Progenitor cell of endocrine pancreas (in vitro differentiated cells): ENCODE results near the gene CTSH. TPM values are rescaled to one million over a fixed set of nuclear protein-coding genes. Genes with fewer than 3 reads are reported as not detected.

Experiments
- DNase-seq: peaks from one replicate; pipeline ENCODE4 v3.0.0; 2021; ENCODE audit warnings: low spot score; ENCODE audit not compliant: unreplicated experiment
- H3K27ac Mint-ChIP-seq: 2 replicates; pipeline ENCODE4 v1.8.0; 2021; ENCODE audit warnings: mild to moderate bottlenecking, moderate library complexity, mixed read lengths
- H3K27me3 Mint-ChIP-seq: 2 replicates; pipeline ENCODE4 v1.8.0; 2021; ENCODE audit warnings: mixed read lengths
- H3K36me3 Mint-ChIP-seq: 2 replicates; pipeline ENCODE4 v1.8.0; 2022; ENCODE audit warnings: mixed read lengths; ENCODE audit not compliant: insufficient read depth
- H3K4me1 Mint-ChIP-seq: 2 replicates; pipeline ENCODE4 v1.8.0; 2021; ENCODE audit warnings: low read depth, mixed read lengths
- H3K4me3 Mint-ChIP-seq: 2 replicates; pipeline ENCODE4 v1.8.0; 2021; ENCODE audit warnings: low read depth, mild to moderate bottlenecking, moderate library complexity, mixed read lengths
- H3K9me3 Mint-ChIP-seq: 2 replicates; pipeline ENCODE4 v1.8.0; 2021; ENCODE audit warnings: low read depth, mixed read lengths
- total RNA-seq: library from RNA; stranded (reverse); gene quantifications from 2 replicates; pipeline ENCODE4 v1.2.1, GENCODE V29; 2021
- TF ChIP-seq, protein P1 (sequence below): fragments of 200-600 bp; sonication (generic); IDR thresholded peaks from one replicate; pipeline ENCODE4 v1.5.0; 2021; ENCODE audit warnings: antibody characterized with exemption, mild to moderate bottlenecking; ENCODE audit not compliant: unreplicated experiment

Gene CTSH
- total RNA-seq, 1 donor from 2014 or later: 56.4 TPM

DNA sequence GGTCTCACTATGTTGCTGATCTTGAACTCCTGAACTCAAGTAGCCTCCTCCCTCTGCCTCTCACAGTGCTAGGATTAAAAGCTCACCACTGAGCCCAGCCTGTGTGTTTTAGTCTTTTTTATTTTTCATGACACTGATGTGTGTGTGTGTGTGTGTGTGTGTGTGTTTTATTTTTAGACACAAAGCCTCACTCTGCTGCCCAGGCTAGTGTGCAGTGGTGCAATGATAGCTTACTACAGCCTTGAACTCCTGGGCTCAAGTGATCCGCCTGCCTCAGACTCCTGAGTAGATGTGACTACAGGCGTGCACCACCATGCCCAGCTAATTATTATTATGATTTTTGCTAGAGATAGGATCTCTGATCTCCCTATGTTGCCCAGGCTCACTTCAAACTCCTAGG lies 23.3 kb upstream of the CTSH start:
- DNase-seq: no peak
- Mint-ChIP-seq H3K4me1 (peaks cover 26% of the 10 kb centered on the region), H3K36me3 (no peaks in the 10 kb centered on the region), H3K4me3 (no peak overlapping the region), H3K27me3 (no peaks in the 10 kb centered on the region), H3K27ac (no peak overlapping the region), H3K9me3 (peaks cover 3% of the 10 kb centered on the region)
- TF ChIP-seq, protein P1, sequence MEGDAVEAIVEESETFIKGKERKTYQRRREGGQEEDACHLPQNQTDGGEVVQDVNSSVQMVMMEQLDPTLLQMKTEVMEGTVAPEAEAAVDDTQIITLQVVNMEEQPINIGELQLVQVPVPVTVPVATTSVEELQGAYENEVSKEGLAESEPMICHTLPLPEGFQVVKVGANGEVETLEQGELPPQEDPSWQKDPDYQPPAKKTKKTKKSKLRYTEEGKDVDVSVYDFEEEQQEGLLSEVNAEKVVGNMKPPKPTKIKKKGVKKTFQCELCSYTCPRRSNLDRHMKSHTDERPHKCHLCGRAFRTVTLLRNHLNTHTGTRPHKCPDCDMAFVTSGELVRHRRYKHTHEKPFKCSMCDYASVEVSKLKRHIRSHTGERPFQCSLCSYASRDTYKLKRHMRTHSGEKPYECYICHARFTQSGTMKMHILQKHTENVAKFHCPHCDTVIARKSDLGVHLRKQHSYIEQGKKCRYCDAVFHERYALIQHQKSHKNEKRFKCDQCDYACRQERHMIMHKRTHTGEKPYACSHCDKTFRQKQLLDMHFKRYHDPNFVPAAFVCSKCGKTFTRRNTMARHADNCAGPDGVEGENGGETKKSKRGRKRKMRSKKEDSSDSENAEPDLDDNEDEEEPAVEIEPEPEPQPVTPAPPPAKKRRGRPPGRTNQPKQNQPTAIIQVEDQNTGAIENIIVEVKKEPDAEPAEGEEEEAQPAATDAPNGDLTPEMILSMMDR: no peak

DNA sequence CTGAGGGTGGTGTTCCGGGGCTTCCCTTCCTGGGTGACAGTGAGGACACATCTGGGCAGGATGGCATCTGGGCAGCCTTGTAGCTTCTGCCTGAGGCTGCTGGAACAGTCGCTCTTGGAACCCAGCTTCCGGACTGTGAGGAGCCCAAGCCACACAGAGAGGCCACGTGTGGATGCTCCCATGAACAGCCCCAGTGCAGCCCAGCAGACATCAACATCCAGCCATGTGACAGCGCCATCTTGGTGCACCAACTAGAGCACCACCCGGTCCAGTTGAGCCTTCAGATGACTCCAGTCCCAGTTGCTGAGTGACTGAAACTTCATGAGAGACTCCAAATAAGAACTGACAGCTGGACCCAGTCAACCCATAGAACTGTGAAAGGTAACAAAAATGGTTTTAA lies 15.5 kb upstream of the CTSH start:
- TF ChIP-seq, protein P1: no peak
- H3K27me3 Mint-ChIP-seq: no peaks in the 10 kb centered on the region
- H3K9me3 Mint-ChIP-seq: no peaks in the 10 kb centered on the region
- DNase-seq: no peak
- no peak overlapping the region for H3K27ac Mint-ChIP-seq
- peaks cover 4% of the 10 kb centered on the region for H3K4me1 Mint-ChIP-seq
- H3K36me3 Mint-ChIP-seq: no peaks in the 10 kb centered on the region
- H3K4me3 Mint-ChIP-seq: no peak overlapping the region

DNA sequence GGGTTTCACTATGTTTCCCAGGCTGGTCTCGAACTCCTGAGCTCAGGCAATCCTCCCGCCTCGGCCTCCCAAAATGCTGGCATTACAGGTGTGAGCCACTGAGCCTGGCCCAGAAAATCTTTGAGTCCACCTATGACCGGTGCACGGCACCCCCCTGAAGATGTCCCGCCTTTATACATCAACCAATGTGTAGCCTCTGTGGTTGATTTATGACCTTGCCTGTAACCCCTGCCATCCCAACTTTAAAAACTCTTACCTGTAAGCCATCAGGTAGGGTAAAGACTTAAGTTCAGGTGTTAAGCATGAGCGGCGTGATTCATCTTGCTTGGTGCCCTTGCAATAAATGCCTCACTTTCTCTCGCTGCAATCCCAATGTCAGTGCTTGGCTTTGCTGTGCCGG lies 14.5 kb upstream of the CTSH start:
- H3K4me3 Mint-ChIP-seq: no peak overlapping the region
- peaks cover 4% of the 10 kb centered on the region for H3K4me1 Mint-ChIP-seq
- H3K27me3 Mint-ChIP-seq: no peaks in the 10 kb centered on the region
- H3K27ac Mint-ChIP-seq: no peak overlapping the region
- no peaks in the 10 kb centered on the region for H3K36me3 Mint-ChIP-seq
- TF ChIP-seq, protein P1: no peak
- no peak for DNase-seq
- H3K9me3 Mint-ChIP-seq: no peaks in the 10 kb centered on the region

- Mint-ChIP-seq H3K4me1 (peaks cover 5% of the 10 kb centered on the region), H3K4me3 (no peak overlapping the region), H3K9me3 (no peaks in the 10 kb centered on the region), H3K27ac (no peak overlapping the region), H3K36me3 (no peaks in the 10 kb centered on the region), H3K27me3 (no peaks in the 10 kb centered on the region)
- TF ChIP-seq, protein P1: no peak
- DNase-seq: no peak
These were observed 12.7 kb upstream of the CTSH start for GRCh38 chr15:78957416-78958093.

GRCh38 chr15:78956937-78957336 lies 12.1 kb upstream of the CTSH start:
- DNase-seq: no peak
- H3K4me1 Mint-ChIP-seq: peaks cover 10% of the 10 kb centered on the region
- H3K9me3 Mint-ChIP-seq: no peaks in the 10 kb centered on the region
- no peaks in the 10 kb centered on the region for H3K27me3 Mint-ChIP-seq
- no peaks in the 10 kb centered on the region for H3K36me3 Mint-ChIP-seq
- no peak overlapping the region for H3K4me3 Mint-ChIP-seq
- H3K27ac Mint-ChIP-seq: no peak overlapping the region
- TF ChIP-seq, protein P1: no peak
